MCF 10A (cell line): ENCODE results near the gene GPR35. TPM values are rescaled to one million over a fixed set of nuclear protein-coding genes. Genes with fewer than 3 reads are reported as not detected.

Experiments
- Bru-seq: library from RNA; stranded (reverse); fragments of 400-500 nt; gene quantifications from one replicate; lab custom pipeline; 2021; lab: Mats Ljungman, UMichigan
- BruChase-seq, 2 experiments: library from RNA; stranded (reverse); fragments of 400-500 nt; gene quantifications; one replicate each; lab custom pipeline; 2021; lab: Mats Ljungman, UMichigan
- BruUV-seq: library from RNA; stranded (reverse); fragments of 400-500 nt; replicated peaks from 2 replicates; lab custom pipeline; 2021; lab: Mats Ljungman, UMichigan
- CTCF ChIA-PET: fragments of 300-600 bp; sonication (Branson Sonifier 250); formaldehyde crosslinking; extraction: SDS; loops from one replicate; lab custom pipeline; 2021; ENCODE audit warnings: antibody characterized with exemption, inconsistent platforms; lab: Yijun Ruan, JAX
- POLR2A ChIA-PET: fragments of 300-600, 350-650 bp; sonication (Branson Sonifier 250); formaldehyde crosslinking; extraction: SDS; loops from one replicate; lab custom pipeline; 2020; ENCODE audit warnings: antibody characterized with exemption, inconsistent platforms; lab: Yijun Ruan, JAX
- DNase-seq: peaks from one replicate; pipeline ENCODE4 v3.0.0-alpha.2; 2018; ENCODE audit not compliant: unreplicated experiment
- H3K27ac Mint-ChIP-seq: one replicate; pipeline ENCODE4 v1.8.0; 2022; ENCODE audit warnings: mild to moderate bottlenecking, low read depth, mixed read lengths; ENCODE audit not compliant: unreplicated experiment
- H3K27me3 Mint-ChIP-seq: one replicate; pipeline ENCODE4 v1.8.0; 2022; ENCODE audit warnings: mixed read lengths; ENCODE audit not compliant: insufficient read depth, unreplicated experiment
- H3K36me3 Mint-ChIP-seq: one replicate; pipeline ENCODE4 v1.8.0; 2022; ENCODE audit warnings: mild to moderate bottlenecking, moderate library complexity, mixed read lengths; ENCODE audit not compliant: insufficient read depth, unreplicated experiment
- H3K4me1 Mint-ChIP-seq: one replicate; pipeline ENCODE4 v1.8.0; 2022; ENCODE audit warnings: mixed read lengths; ENCODE audit not compliant: insufficient read depth, unreplicated experiment
- H3K4me3 Mint-ChIP-seq: one replicate; pipeline ENCODE4 v1.8.0; 2022; ENCODE audit warnings: mild to moderate bottlenecking, moderate library complexity, mixed read lengths; ENCODE audit not compliant: unreplicated experiment
- H3K9me3 Mint-ChIP-seq: one replicate; pipeline ENCODE4 v1.8.0; 2022; ENCODE audit warnings: mixed read lengths; ENCODE audit not compliant: unreplicated experiment
- CTCF ChIP-seq: fragments of 200-600 bp; IDR thresholded peaks from one replicate; pipeline ENCODE4 v1.8.0; 2022; ENCODE audit warnings: antibody characterized with exemption, mild to moderate bottlenecking; ENCODE audit not compliant: unreplicated experiment
- intact Hi-C: fragments of 100-400 bp; cut with micrococcal nuclease; formaldehyde crosslinking; loops from 2 replicates; pipeline ENCODE4 v1.14.1; 2022
- long read RNA-seq: library from polyadenylated mRNA; stranded (forward); transcript quantifications from one replicate; pipeline ENCODE4 v2.0.0, GENCODE V29; 2022
- total RNA-seq: library from RNA; stranded (reverse); gene quantifications from 2 replicates; pipeline ENCODE4 v1.2.3, GENCODE V29; 2022

GPR35 gene
- total RNA-seq (0.42 and 0.81 TPM in 2 replicates), Bru-seq, nascent RNA (percentile 22 among the genes with signal in this experiment), BruChase-seq, experiment 1, labeled RNA remaining after a 6-hour chase (percentile 50 among the genes with signal in this experiment), BruChase-seq, experiment 2, labeled RNA remaining after a 2-hour chase (percentile 39 among the genes with signal in this experiment)
- long read RNA-seq = 0 reads

GRCh38 chr2:240624950-240625621 is at the start of gene GPR35:
Gene GPR35, plus strand, starts transcription at chr2:240625480. Its CDS starts 4,473 bp downstream, at chr2:240629953.
- H3K4me3 Mint-ChIP-seq = no peak within 1 kb of the TSS
- no peaks in the 10 kb centered on the region for H3K27me3 Mint-ChIP-seq
- CTCF ChIA-PET = no interaction called here
- H3K4me1 Mint-ChIP-seq = no peaks in the 10 kb centered on the region
- no TSS peak for BruUV-seq
- no peak within 1 kb of the TSS for H3K27ac Mint-ChIP-seq
- no peak for DNase-seq
- H3K9me3 Mint-ChIP-seq = no peaks in the 10 kb centered on the region
- intact Hi-C loops = no loop called here
- no peaks in the 10 kb centered on the region for H3K36me3 Mint-ChIP-seq
- POLR2A ChIA-PET = no interaction called here
- no peak for TF ChIP-seq CTCF

DNA sequence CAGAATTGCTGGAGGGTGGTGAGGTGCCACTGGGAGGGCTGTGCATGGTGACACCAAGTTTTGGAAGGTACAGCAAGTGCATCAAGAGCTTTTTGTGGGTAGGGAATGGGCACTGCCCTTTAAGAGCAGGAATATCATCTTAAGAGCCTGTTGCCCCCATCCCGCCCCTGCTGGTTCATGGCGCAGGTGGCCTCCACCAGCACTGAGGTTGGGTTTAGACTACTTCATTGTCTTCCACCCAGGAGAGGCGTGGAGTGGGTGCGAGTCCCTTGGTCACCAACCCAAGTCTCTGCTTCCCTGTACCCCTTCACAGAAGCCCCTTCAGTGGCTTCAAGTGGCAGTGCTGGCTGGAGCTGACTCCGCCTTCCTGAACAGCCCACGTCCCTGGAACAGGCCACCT is 49.2 kb upstream of the GPR35 start:
- intact Hi-C loops = no loop called here
- no peaks in the 10 kb centered on the region for H3K9me3 Mint-ChIP-seq
- no peak overlapping the region for H3K4me3 Mint-ChIP-seq
- POLR2A ChIA-PET = interaction anchor here (0.8 to 1.2 kb wide), 2 partner anchors 15 to 573 kb away, joined by 3 read pairs; partner anchors contain the start of gene PASK
- no peak for DNase-seq
- peaks cover 22% of the 10 kb centered on the region for H3K36me3 Mint-ChIP-seq
- peaks cover 32% of the 10 kb centered on the region for H3K4me1 Mint-ChIP-seq
- no TSS peak for BruUV-seq
- CTCF ChIA-PET = interaction anchor here (0.7 to 1.4 kb wide), 2 partner anchors 10 to 12 kb away, joined by 3 to 5 read pairs; no protein-coding TSS in a partner anchor
- H3K27ac Mint-ChIP-seq = no peak overlapping the region
- no peaks in the 10 kb centered on the region for H3K27me3 Mint-ChIP-seq
- no peak for TF ChIP-seq CTCF

DNA sequence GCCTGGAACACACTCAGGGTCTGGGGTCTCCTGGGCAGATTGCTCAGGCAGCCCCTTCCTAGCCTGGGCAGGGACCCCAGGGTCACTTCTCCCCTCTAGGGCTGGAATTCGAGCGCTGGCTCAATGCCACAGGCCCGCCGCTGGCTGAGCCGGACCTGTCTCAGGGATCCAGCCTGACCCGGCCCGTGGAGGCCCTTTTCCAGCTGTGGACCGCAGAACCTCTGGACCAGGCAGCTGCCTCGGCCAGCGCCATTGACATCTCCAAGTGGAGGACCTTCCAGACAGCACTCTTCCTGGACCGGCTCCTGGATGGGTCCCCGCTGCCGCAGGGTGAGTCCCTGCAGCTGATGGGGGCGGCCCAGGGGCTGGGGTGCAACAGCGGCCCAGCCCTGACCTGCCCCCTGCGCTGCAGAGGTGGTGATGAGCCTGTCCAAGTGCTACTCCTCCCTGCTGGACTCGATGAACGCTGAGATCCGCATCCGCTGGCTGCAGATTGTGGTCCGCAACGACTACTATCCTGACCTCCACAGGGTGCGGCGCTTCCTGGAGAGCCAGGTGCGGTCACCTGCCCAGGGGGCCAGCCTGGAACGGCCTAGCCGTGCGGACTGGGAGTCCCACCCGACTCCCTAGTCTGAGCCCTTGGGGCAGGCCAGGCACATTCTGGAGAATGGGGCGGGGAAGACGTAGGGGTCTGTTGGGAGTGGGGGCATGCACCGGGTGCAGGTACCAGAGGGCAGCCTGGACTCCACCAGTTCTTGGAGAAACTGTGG is 48.7 kb upstream of the GPR35 start:
- Mint-ChIP-seq H3K4me1 (peaks cover 29% of the 10 kb centered on the region), H3K27ac (peak overlapping the region; percentile 70), H3K4me3 (no peak overlapping the region), H3K27me3 (no peaks in the 10 kb centered on the region), H3K9me3 (no peaks in the 10 kb centered on the region), H3K36me3 (peaks cover 22% of the 10 kb centered on the region)
- intact Hi-C loops = no loop called here
- TF ChIP-seq CTCF = no peak
- no TSS peak for BruUV-seq
- DNase-seq = no peak
- ChIA-PET POLR2A (interaction anchor here (1.2 kb wide), 1 partner anchor 16 kb away, joined by 3 read pairs; no protein-coding TSS in a partner anchor), CTCF (no interaction called here)
